ENCODE measurements around the gene RAB44.

The RAB44 gene

GRCh38 chr6:36671687-36672375, 25.8 kb upstream of the RAB44 start:
- TF ChIP-seq, protein P1, sequence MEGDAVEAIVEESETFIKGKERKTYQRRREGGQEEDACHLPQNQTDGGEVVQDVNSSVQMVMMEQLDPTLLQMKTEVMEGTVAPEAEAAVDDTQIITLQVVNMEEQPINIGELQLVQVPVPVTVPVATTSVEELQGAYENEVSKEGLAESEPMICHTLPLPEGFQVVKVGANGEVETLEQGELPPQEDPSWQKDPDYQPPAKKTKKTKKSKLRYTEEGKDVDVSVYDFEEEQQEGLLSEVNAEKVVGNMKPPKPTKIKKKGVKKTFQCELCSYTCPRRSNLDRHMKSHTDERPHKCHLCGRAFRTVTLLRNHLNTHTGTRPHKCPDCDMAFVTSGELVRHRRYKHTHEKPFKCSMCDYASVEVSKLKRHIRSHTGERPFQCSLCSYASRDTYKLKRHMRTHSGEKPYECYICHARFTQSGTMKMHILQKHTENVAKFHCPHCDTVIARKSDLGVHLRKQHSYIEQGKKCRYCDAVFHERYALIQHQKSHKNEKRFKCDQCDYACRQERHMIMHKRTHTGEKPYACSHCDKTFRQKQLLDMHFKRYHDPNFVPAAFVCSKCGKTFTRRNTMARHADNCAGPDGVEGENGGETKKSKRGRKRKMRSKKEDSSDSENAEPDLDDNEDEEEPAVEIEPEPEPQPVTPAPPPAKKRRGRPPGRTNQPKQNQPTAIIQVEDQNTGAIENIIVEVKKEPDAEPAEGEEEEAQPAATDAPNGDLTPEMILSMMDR (IDR thresholded peaks at IDR 0.05; ENCODE audit: low read depth, low read length): no peak
- Histone ChIP-seq H3K9me3 (ENCODE audit: severe bottlenecking) (no peaks in the 10 kb centered on the region), H3K36me3 (no peaks in the 10 kb centered on the region), H3K4me3 (ENCODE audit: low read depth, low read length) (no peak overlapping the region), H3K27me3 (ENCODE audit: insufficient read depth, low read depth, severe bottlenecking) (no peaks in the 10 kb centered on the region), H3K27ac (no peak overlapping the region)
- no peak for DNase-seq

- H3K27ac ChIP-seq: no peak overlapping the region
Measured at GRCh38 chr6:36673882-36674281, 23.7 kb upstream of the RAB44 start.

DNA sequence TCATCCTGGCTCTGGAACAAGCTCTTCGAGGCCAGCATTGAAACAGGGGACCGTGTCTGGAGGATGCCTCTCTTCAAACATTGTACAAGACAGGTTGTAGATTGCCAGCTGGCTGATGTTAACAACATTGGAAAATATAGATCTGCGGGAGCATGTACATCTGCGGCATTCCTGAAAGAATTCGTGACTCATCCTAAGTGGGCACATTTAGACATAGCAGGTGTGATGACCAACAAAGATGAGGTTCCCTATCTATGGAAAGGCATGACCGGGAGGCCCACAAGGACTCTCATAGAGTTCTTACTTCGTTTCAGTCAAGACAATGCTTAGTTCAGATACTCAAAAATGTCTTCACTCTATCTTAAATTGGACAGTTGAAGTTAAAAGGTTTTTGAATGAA, 22.7 kb upstream of the RAB44 start:
- Histone ChIP-seq H3K36me3 (peaks cover 12% of the 10 kb centered on the region), H3K27me3 (ENCODE audit: insufficient read depth, low read depth, severe bottlenecking) (no peaks in the 10 kb centered on the region), H3K9me3 (ENCODE audit: severe bottlenecking) (no peaks in the 10 kb centered on the region), H3K4me3 (ENCODE audit: low read depth, low read length) (no peak overlapping the region), H3K27ac (peak overlapping the region; percentile 95)
- TF ChIP-seq, protein P1 (IDR thresholded peaks at IDR 0.05; ENCODE audit: low read depth, low read length): no peak
- DNase-seq: no peak

More at GRCh38 chr6:36673882-36674281, 23.7 kb upstream of the RAB44 start:
- H3K36me3 ChIP-seq: peaks cover 4% of the 10 kb centered on the region
- H3K27me3 ChIP-seq (ENCODE audit: insufficient read depth, low read depth, severe bottlenecking): no peaks in the 10 kb centered on the region
- no peak overlapping the region for H3K4me3 ChIP-seq (ENCODE audit: low read depth, low read length)
- H3K9me3 ChIP-seq (ENCODE audit: severe bottlenecking): no peaks in the 10 kb centered on the region
- TF ChIP-seq, protein P1 (IDR thresholded peaks at IDR 0.05; ENCODE audit: low read depth, low read length): no peak
- DNase-seq: no peak

DNA sequence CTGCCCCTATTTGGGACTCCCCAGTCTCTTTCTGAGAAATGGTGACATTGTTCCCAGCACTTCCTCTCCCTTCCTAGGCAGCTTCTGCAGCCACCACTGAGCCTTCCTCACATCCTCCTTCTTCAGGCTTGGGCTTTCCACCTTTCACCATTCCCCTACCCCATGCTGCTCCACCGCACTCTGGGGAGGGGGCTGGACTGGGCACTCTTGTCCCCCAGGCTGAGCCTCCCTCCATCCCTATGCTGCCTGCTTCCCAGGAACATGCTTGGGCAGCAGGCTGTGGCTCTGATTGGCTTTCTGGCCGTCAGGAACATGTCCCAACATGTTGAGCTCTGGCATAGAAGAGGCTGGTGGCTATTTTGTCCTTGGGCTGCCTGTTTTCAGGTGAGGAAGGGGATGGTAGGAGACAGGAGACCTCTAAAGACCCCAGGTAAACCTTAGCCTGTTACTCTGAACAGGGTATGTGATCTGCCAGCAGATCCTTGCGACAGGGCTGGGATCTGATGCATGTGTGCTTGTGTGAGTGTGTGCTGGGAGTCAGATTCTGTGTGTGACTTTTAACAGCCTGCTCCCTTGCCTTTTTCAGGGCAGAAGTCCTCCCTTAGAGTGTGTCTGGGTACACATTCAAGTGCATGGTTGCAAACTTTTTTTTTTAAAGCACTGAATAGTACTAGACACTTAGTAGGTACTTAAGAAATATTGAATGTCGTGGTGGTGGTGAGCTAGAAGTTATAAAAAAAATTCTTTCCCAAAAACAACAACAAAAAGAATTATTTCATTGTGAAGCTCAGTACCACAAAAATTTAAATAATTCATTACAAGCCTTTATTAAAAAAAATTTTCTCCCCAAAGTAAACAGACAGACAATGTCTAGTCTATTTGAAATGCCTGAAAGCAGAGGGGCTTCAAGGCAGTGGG, 21.2 kb upstream of the RAB44 start:
- peaks cover 21% of the 10 kb centered on the region for H3K36me3 ChIP-seq
- TF ChIP-seq, protein P1 (IDR thresholded peaks at IDR 0.05; ENCODE audit: low read depth, low read length): no peak
- no peaks in the 10 kb centered on the region for H3K9me3 ChIP-seq (ENCODE audit: severe bottlenecking)
- peak; percentile 94 for DNase-seq
- H3K4me3 ChIP-seq (ENCODE audit: low read depth, low read length): peak overlapping the region; percentile 81
- peak overlapping the region; percentile 95 for H3K27ac ChIP-seq
- H3K27me3 ChIP-seq (ENCODE audit: insufficient read depth, low read depth, severe bottlenecking): no peaks in the 10 kb centered on the region

DNA sequence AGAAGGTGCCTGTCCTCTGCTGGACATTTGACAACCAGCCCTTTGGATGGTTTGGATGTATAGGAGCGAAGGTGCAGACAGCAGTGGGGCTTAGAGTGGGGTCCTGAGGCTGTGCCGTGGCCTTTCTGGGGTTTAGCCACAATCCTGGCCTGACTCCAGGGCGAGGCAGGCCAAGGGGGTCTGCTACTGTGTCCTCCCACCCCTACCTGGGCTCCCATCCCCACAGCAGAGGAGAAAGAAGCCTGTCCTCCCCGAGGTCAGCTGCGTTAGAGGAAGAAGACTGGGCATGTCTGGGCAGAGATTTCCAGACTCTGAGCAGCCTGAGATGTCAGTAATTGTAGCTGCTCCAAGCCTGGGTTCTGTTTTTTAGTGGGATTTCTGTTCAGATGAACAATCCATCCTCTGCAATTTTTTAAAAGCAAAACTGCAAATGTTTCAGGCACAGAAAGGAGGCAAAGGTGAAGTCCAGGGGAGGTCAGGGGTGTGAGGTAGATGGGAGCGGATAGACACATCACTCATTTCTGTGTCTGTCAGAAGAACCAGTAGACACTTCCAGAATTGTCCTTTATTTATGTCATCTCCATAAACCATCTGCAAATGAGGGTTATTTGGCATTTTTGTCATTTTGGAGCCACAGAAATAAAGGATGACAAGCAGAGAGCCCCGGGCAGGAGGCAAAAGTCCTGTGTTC, 20.4 kb upstream of the RAB44 start:
- TF ChIP-seq, protein P1 (IDR thresholded peaks at IDR 0.05; ENCODE audit: low read depth, low read length): peak; percentile 18; the same call in 1 of the 2 replicates
- peaks cover 27% of the 10 kb centered on the region for H3K36me3 ChIP-seq
- H3K9me3 ChIP-seq (ENCODE audit: severe bottlenecking): no peaks in the 10 kb centered on the region
- H3K27me3 ChIP-seq (ENCODE audit: insufficient read depth, low read depth, severe bottlenecking): no peaks in the 10 kb centered on the region
- peak; percentile 73 for DNase-seq
- H3K27ac ChIP-seq: peak overlapping the region; percentile 95
- peak overlapping the region; percentile 81 for H3K4me3 ChIP-seq (ENCODE audit: low read depth, low read length)

Data from WERI-Rb-1 (cell line).